H1 (cell line): ENCODE data around the gene CAPS2. TPM values are rescaled to one million over a fixed set of nuclear protein-coding genes. Genes with fewer than 3 reads are reported as not detected.

ENCODE experiments used
- CTCF ChIA-PET: fragments of 300-600 bp; sonication (Branson Sonifier 250); formaldehyde crosslinking; loops from one replicate; lab custom pipeline; 2021; ENCODE audit not compliant: partially characterized antibody; lab: Charles Lee
- POLR2A ChIA-PET: fragments of 300-600 bp; sonication (Branson Sonifier 250); formaldehyde crosslinking; loops from one replicate; lab custom pipeline; 2021; ENCODE audit warnings: inconsistent platforms; ENCODE audit not compliant: partially characterized antibody; lab: Charles Lee
- DNase-seq, 2 experiments: peaks; one replicate each; pipeline versions ENCODE4 v3.0.0 to v3.0.0-alpha.2; 2010 to 2022; ENCODE audit warnings: low spot score in 2 of 2, low read depth in 1 of 2, mixed read lengths in 1 of 2
- FAIRE-seq: peaks from 2 replicates; lab custom pipeline; 2011; peaks lifted over from hg19 to GRCh38; lab: Jason Lieb, UNC
- H2AFZ ChIP-seq: 2 replicates; pipeline ENCODE4 v1.8.1; 2012; ENCODE audit warnings: low read length, inconsistent platforms
- H2AK5ac ChIP-seq: 2 replicates; pipeline ENCODE4 v1.6.1; 2013; ENCODE audit warnings: low read depth, low read length
- H2BK120ac ChIP-seq: replicated peaks from 2 replicates; pipeline ENCODE3; 2013; ENCODE audit warnings: low read depth, low read length, inconsistent platforms
- H2BK12ac ChIP-seq: 2 replicates; pipeline ENCODE4 v1.6.1; 2013; ENCODE audit warnings: low read depth, low read length
- H2BK15ac ChIP-seq: 2 replicates; pipeline ENCODE4 v1.6.1; 2013; ENCODE audit warnings: low read length
- H2BK20ac ChIP-seq: 2 replicates; pipeline ENCODE4 v1.6.1; 2013; ENCODE audit warnings: low read length
- H2BK5ac ChIP-seq: 2 replicates; pipeline ENCODE4 v1.6.1; 2013; ENCODE audit warnings: low read depth, low read length
- H3K14ac ChIP-seq: 2 replicates; pipeline ENCODE4 v1.6.1; 2013; ENCODE audit warnings: inconsistent platforms; ENCODE audit not compliant: insufficient read length
- H3K18ac ChIP-seq: 2 replicates; pipeline ENCODE4 v1.6.1; 2013; ENCODE audit warnings: low read length; ENCODE audit errors: extremely low read depth
- H3K23ac ChIP-seq: 2 replicates; pipeline ENCODE4 v1.6.1; 2013; ENCODE audit warnings: inconsistent platforms; ENCODE audit not compliant: insufficient read length
- H3K23me2 ChIP-seq: 2 replicates; pipeline ENCODE4 v1.6.1; 2013; ENCODE audit warnings: low read depth, low read length
- H3K27ac ChIP-seq: 2 replicates; pipeline ENCODE4 v1.6.1; 2011; ENCODE audit warnings: low read depth, low read length, inconsistent platforms
- H3K27me3 ChIP-seq, 4 experiments: replicated peaks in 1 of 4; 1 replicate in 1 of 4; 2 replicates in 3 of 4; pipeline versions ENCODE4 v1.6.1 to v1.8.1; 2011 to 2013; ENCODE audit warnings: low read length in 3 of 4, mild to moderate bottlenecking in 3 of 4, inconsistent platforms in 2 of 4, mixed read lengths in 2 of 4, moderate library complexity in 1 of 4; ENCODE audit not compliant: control insufficient read depth in 3 of 4, insufficient read depth in 3 of 4; ENCODE audit errors: extremely low read depth in 1 of 4
- H3K36me3 ChIP-seq, 4 experiments: 2 replicates each; pipeline versions ENCODE4 v1.6.1 to v1.8.1; 2011 to 2013; ENCODE audit warnings: mild to moderate bottlenecking in 4 of 4, low read length in 3 of 4, moderate library complexity in 2 of 4, control low read depth in 1 of 4, inconsistent platforms in 1 of 4; ENCODE audit not compliant: insufficient read depth in 4 of 4, control insufficient read depth in 2 of 4
- H3K4ac ChIP-seq: replicated peaks from 2 replicates; pipeline ENCODE3; 2013; ENCODE audit warnings: low read length, low read depth, mixed read lengths, inconsistent platforms; ENCODE audit not compliant: insufficient read length
- H3K4me1 ChIP-seq, 4 experiments: replicated peaks in 1 of 4; 1 replicate in 1 of 4; 2 replicates in 3 of 4; pipeline versions ENCODE4 v1.6.1 to v1.8.1; 2011 to 2013; ENCODE audit warnings: low read length in 3 of 4, inconsistent platforms in 2 of 4, mixed read lengths in 1 of 4; ENCODE audit not compliant: insufficient read depth in 4 of 4, control insufficient read depth in 3 of 4
- H3K4me2 ChIP-seq, 2 experiments: 2 replicates each; pipeline versions ENCODE4 v1.6.1 to v1.8.1; 2011 to 2013; ENCODE audit warnings: low read depth in 2 of 2, low read length in 2 of 2, control low read depth in 1 of 2, inconsistent platforms in 1 of 2, mild to moderate bottlenecking in 1 of 2; ENCODE audit not compliant: insufficient read depth in 1 of 2
- H3K4me3 ChIP-seq, 4 experiments: fragments of 200-600, 300-600 bp in 1 of 4; sonication (generic), shearing (Covaris generic), sonication (Bioruptor Twin) in 1 of 4; 2 replicates each; pipeline versions ENCODE4 v1.5.1 to v1.8.1; 2011 to 2016; ENCODE audit warnings: low read length in 4 of 4, low read depth in 3 of 4, control low read depth in 2 of 4, inconsistent platforms in 2 of 4, mild to moderate bottlenecking in 2 of 4, mixed read lengths in 1 of 4, moderate library complexity in 1 of 4; ENCODE audit not compliant: insufficient read depth in 2 of 4; ENCODE audit errors: extremely low read depth in 1 of 4
- H3K56ac ChIP-seq: replicated peaks from 2 replicates; pipeline ENCODE3; 2013; ENCODE audit warnings: low read depth, mild to moderate bottlenecking, mixed read lengths, low read length, inconsistent platforms; ENCODE audit not compliant: insufficient read length
- H3K79me1 ChIP-seq: 2 replicates; pipeline ENCODE4 v1.6.1; 2013; ENCODE audit warnings: low read depth, low read length, control low read depth
- H3K79me2 ChIP-seq, 2 experiments: 2 replicates each; pipeline versions ENCODE4 v1.6.1 to v1.8.1; 2012 to 2013; ENCODE audit warnings: low read length in 2 of 2, mild to moderate bottlenecking in 2 of 2, inconsistent platforms in 1 of 2; ENCODE audit not compliant: insufficient read depth in 2 of 2, control insufficient read depth in 1 of 2
- H3K9ac ChIP-seq, 4 experiments: replicated peaks in 1 of 4; 1 replicate in 1 of 4; 2 replicates in 3 of 4; pipeline versions ENCODE4 v1.6.1 to v1.8.1; 2011 to 2013; ENCODE audit warnings: low read depth in 3 of 4, low read length in 3 of 4, control low read depth in 2 of 4, mild to moderate bottlenecking in 2 of 4, moderate library complexity in 2 of 4, inconsistent platforms in 1 of 4; ENCODE audit errors: extremely low read depth in 1 of 4
- H3K9me3 ChIP-seq, 2 experiments: 2 replicates each; pipeline versions ENCODE4 v1.6.1 to v1.8.1; 2012 to 2013; ENCODE audit warnings: mild to moderate bottlenecking in 2 of 2, moderate library complexity in 2 of 2, control low read depth in 1 of 2, inconsistent platforms in 1 of 2, low read depth in 1 of 2, low read length in 1 of 2, mixed read lengths in 1 of 2; ENCODE audit not compliant: insufficient read depth in 2 of 2
- H4K20me1 ChIP-seq, 2 experiments: replicated peaks in 1 of 2; 2 replicates each; pipeline versions ENCODE3 to v1.8.1; 2011 to 2013; ENCODE audit warnings: inconsistent platforms in 2 of 2, low read length in 2 of 2, mild to moderate bottlenecking in 1 of 2; ENCODE audit not compliant: insufficient read depth in 2 of 2, control insufficient read depth in 1 of 2
- H4K5ac ChIP-seq: 2 replicates; pipeline ENCODE4 v1.6.1; 2013; ENCODE audit warnings: low read length, low read depth, mixed read lengths, inconsistent platforms; ENCODE audit not compliant: insufficient read length
- H4K8ac ChIP-seq: 2 replicates; pipeline ENCODE4 v1.8.0; 2013; ENCODE audit warnings: mild to moderate bottlenecking, moderate library complexity, low read length, inconsistent platforms; ENCODE audit not compliant: insufficient read depth; ENCODE audit errors: extremely low read depth
- H4K91ac ChIP-seq: replicated peaks from 2 replicates; pipeline ENCODE3; 2013; ENCODE audit warnings: low read length, mixed read lengths, inconsistent platforms; ENCODE audit not compliant: insufficient read length
- CEBPB ChIP-seq: IDR thresholded peaks from 2 replicates; pipeline ENCODE4 v1.6.1; 2012; ENCODE audit warnings: low read depth, low read length
- HDAC2 ChIP-seq, 2 experiments: fragments of 300-600 bp in 1 of 2; sonication (generic) in 1 of 2; IDR thresholded peaks; 2 replicates each; pipeline ENCODE4 v1.6.1; 2011 to 2012; ENCODE audit warnings: low read depth in 2 of 2, low read length in 2 of 2, mild to moderate bottlenecking in 2 of 2, moderate library complexity in 2 of 2, borderline replicate concordance in 1 of 2, inconsistent platforms in 1 of 2
- JUN ChIP-seq: IDR thresholded peaks from 2 replicates; pipeline ENCODE4 v1.6.1; 2011; ENCODE audit warnings: low read depth, mild to moderate bottlenecking, improper control_type of control experiment, low read length
- polyA plus RNA-seq, 7 experiments: library from polyadenylated mRNA; depleted of rRNA in 3 of 7; stranded (reverse) in 5 of 7; unstranded in 2 of 7; fragments of >200 nt in 5 of 7; fragments of 200-250 nt in 2 of 7; gene quantifications; 1 replicate in 5 of 7; 2 replicates in 1 of 7; 4 replicates in 1 of 7; pipeline versions ENCODE4 v1.2.1 to v1.2.3, GENCODE V29; 2011 to 2013; ENCODE audit warnings: missing spikeins in 2 of 7, mixed read lengths in 2 of 7
- total RNA-seq: library from RNA; stranded (reverse); fragmentation: NEBNext Ultra II Directional; extraction: Animal tissue kit (Norgen Biotek cat#: 25700); gene quantifications from 2 replicates; pipeline ENCODE4 v1.2.1, GENCODE V29; 2021

CAPS2 gene
- total and polyA plus RNA-seq, 2 of the 8 experiments (the other 6 are each of a cell fraction or from before 2014, with no cell fraction given) = 2.3 to 3.8 TPM

DNA sequence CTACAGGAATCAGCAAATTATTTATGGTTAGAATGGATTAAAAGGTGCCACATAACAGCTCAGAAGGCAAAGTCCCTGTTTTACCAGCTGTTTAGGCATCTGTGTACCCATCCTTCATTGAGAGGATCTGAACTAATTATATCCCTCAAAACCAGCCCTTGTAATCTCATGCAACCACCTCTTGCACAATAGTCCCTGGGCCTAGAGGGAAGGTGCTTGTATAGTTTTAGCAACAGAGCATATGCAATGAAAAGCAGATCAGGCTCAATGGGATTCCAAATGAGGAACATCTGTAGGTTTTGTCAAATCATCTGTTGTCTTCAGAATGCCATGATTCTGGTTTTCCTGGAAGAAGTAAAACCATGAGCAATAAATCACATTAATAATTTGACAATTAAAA, 34.8 kb upstream of the CAPS2 start:
- Histone ChIP-seq H3K79me1 (no peaks in the 10 kb centered on the region), H3K23me2 (no peaks in the 10 kb centered on the region), H3K79me2 (peaks cover 0 to 19% of the 10 kb centered on the region in 2 experiments; a peak in 2 of 4 replicates), H3K9ac (peak overlapping the region in 1 of 4 experiments; percentile 49; a peak in 1 of 7 replicates), H2BK15ac (no peak overlapping the region), H2BK120ac (no peak overlapping the region), H3K18ac (no peak overlapping the region), H3K4me1 (peaks cover 0 to 9% (median 6%) of the 10 kb centered on the region in 4 experiments; a peak in 2 of 7 replicates), H3K27me3 (no peaks in the 10 kb centered on the region), H2BK20ac (no peak overlapping the region), H2AFZ (no peak overlapping the region), H4K20me1 (no peaks in the 10 kb centered on the region), H3K9me3 (0 out of 4 replicates have a peak, but pooled peaks cover 0 to 5% of the 10 kb centered on the region in 2 experiments), H3K4me2 (no peak overlapping the region), H3K56ac (no peak overlapping the region), H3K27ac (no peak overlapping the region), H3K4me3 (no peak overlapping the region), H2BK5ac (no peak overlapping the region), H2BK12ac (no peak overlapping the region), H4K91ac (no peak overlapping the region), H4K8ac (no peak overlapping the region), H3K14ac (no peak overlapping the region), H2AK5ac (no peak overlapping the region), H3K4ac (no peak overlapping the region), H3K23ac (no peak overlapping the region), H4K5ac (no peak overlapping the region), H3K36me3 (no peaks in the 10 kb centered on the region; a peak in 1 of 8 replicates)
- CTCF ChIA-PET = interaction anchor here (0.5 kb wide), 1 partner anchor 41 kb away, joined by 3 read pairs; no protein-coding TSS in a partner anchor
- POLR2A ChIA-PET = no interaction called here
- FAIRE-seq = no peak
- no peak for DNase-seq
- TF ChIP-seq CEBPB (peak; percentile 90), HDAC2 (IDR thresholded peaks at IDR 0.05; ENCODE audit: borderline replicate concordance in 1 of 2, low read depth in 2 of 2, low read length in 2 of 2) (no peak), JUN (no peak)
